Stimulated activated CD4-positive, alpha-beta T cell treated with anti-CD3 and anti-CD28 coated beads, Interleukin-4, amount 100 ng/mL, for 48 hours (primary cell): ENCODE results near the gene GRB7.
A peak's percentile ranks its signal among the peaks of the same experiment; 100 is the strongest.
"Not testable (repeated sequence)": the region's sequence is repeated elsewhere in the genome, so short reads cannot be mapped to it uniquely, and the experiment has no call there.

Source experiments
- DNase-seq, 2 donors: peaks; one replicate each; pipeline ENCODE4 v3.0.0-alpha.2; 2020; ENCODE audit warnings: low read depth in 2 of 2

Gene GRB7

DNA sequence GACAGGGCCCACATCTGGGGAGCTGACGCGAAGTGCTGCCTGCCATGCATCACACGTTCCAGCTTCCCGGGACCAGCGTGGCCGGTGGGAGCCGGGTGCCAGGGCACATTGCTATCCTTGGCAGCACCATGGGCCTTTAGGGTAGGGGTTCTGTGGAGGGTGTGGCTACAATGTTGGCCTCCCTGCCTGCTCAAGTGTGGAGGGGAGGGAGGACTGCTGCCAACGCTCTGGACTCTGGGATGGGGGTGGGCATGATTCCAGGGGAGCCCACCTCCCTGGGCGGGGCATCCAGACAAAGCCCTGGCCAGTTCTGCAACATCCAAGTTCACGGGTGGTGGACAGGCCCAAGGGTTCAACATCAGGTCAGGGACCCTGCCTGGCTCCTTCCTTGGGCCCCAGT is 13.9 kb downstream of the GRB7 start:
- no peak for DNase-seq

DNA sequence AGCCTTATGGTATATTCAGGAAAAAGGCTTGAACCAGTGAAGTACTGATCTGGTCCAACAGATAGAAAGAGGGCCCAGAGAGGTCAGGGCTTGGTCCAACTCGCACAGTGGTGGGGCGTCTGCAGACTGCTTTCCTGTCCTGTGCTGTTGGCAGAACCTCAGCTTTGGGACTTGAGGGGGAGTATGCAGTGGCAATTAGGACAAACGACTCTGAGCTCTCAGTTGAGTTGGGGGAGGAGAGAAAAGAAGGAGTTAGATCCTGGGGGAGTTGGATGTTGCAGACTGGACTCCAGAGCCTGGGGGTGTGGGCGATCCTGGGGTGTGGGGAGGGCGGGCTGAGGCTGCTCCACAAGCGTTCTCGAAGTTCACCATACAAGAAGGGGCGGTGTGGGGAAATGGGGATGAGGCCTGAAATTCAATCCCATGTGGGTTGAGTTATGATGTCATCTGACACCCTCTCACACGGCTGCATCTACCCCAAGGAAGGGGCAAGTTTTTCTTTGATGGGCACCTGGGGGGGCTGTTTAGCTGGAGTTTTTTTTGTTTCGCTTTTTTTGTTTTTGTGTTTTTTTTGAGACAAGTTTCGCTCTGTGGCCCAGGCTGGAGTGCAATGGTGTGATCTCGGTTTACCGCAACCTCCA is 14.6 kb downstream of the GRB7 start:
- DNase-seq: no peak

DNA sequence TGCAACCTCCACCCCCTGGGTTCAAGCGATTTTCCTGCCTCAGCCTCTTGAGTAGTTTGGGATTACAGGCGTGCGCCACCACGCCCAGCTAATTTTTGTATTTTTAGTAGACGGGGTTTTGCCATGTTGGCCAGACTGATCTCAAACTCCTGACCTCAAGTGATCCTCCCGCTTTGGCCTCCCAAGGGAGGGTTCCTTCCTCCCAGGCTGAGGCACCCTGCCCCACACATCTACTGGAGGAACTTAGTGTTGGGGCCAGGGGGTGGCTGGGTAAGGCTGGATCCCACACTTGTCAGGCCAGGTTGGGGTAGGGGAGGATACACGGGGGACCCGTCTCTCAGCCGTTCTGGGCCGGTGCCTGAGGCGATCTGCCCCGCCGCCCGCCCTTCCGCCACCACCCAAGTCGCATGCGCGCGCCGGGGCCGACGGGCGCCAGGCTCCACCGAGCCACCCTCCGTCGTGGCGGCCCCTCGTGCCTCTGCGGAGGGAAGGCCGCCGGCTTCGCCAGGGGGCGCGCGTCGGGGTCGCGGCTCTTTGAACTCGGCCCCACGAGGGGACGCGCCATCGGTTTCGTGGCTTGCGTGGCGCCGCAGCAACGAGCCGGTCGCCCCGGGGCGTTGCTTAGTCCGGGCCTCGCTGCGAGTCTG is 15.9 kb downstream of the GRB7 start:
- DNase-seq: peak in 1 of 2 donors; percentile 37

DNA sequence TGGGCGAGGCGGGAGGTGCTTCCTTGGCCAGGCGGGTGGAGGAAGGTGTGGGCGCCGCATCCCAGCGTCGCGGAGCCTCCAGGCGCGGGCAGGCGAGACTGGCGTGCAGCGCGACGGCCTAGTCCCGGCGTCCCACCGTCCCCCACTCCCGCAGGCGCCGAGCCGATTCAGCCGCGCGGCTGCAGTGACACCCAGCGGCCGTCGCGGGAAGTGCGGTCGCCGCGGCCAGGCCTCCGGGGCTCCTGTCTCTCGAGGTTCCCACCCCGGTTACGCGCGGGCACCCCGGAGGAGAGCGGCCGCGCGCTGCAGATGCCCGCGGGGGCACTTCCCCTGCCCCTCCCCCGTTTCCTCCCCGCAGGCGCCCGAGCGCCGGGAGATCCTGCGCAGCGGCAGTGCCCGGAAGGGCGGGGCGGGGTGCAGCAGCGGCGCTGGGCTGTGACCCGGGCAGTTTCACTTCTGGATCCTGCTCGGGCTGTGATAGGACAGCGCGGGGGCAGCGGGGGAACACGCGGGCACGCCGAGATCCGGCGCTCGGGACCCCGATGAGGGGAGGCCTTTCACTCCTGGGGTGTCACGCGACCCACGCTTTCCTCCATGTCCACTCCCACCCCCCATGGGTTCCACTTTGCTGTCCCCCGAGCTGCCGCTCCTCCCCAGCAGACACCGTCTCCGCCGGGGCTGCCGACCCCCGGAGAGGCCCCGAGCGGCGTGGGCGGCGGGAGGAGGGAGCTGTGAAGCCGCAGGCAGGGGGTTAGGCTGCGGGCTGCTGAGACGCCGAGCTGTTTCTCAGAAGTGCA is 16.6 kb downstream of the GRB7 start:
- DNase-seq: peak; percentile 91 to 94

DNA sequence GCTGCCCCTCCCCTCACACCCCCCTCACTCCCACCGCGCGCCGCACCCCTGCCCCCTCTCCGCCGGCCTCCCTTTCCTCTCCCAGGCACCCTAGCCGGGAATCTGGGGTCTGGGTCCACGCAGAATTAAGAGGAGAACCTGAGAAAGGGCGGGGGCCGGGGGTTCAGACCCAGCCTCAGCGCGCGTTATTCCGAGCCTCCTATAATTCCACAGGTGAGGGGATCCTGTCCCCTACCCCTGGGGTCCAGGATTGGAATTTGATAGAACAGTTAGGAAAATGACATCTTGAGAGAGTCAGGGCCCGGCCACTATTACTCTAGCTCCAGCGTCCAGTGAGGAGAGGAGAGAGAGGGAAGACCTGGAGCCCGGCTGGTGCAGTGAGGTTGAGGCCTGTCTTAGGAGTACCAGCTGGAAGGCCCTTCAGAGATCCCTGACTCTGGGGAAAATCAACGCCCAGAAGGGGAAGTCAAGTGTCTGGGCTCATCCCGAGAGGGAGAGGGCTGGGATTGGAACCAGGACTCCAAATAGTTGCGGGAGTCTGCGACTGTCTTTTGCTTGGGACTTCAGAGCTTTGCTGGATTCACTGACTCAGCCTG is 17.3 kb downstream of the GRB7 start:
- DNase-seq: no peak

DNA sequence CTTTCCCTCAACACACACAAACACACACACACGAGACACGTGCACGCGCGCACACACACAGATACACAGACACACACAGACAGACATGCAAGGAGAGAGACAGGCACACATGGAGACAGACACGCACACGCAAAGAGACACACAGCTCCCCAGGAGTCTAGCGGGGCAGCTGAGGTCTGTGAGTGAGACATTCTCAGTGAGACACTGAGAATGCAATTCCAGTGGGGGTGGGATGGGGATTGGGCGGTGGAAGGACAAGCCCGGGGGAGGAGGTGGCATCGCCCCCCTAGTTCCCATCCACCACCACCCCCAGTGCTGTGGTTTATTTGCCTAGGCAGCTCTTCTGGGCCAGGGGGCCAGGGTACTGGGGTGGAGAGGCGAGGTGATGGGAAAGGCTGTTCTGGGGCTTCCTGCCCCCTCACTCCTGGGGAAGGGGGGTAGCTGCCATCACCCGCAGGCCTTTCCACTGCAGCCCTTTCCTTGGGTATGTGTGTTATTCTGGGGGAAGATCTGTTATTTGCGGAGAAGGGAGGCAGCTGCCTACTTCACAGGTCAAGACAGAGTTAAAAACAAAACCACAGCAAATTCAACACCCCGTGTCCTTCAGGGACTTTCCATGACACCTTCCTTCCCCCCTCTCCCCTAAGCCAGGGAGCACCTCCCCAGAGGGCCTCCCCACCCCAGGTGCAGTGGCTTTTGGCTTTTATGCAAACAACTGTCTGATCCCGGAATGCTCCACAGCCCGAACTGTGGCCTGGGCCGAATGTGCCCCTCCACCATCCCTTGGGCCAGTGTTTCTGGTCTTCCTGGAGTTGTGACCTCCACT is 18.0 kb downstream of the GRB7 start:
- DNase-seq: no peak

DNA sequence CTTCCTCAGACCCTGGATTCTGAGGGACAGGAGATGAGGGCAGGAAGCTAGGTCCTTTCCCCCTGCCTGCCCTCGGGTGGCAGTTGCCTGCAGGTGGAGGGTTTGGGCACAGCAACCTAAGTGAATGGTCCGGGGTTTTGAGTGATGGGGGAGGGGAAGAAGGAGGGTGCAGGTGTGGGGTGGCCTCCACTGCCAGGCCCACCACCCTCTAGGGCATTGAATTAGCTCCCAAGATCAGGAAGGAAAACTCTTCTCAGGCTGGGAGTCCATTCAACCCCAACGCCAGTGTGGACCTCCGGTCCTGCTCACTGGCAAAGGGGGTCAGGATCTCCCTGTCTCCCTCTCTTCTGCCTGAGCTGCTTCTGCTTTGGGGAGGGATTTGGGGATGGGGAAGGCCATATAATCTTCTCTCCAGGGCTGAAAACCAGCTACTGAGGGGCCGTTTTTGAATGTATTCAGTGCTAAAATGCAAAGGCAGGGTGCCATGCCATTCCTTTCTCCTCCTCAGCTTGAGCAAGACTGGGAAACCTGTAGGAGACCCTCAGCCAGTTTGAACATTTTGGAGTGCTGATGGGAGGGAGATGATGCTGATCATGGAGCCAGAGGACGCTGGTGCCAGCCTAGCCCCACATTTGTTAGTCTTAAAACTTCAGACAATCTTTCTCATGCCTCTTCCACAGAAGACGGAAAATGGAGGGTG is 18.8 kb downstream of the GRB7 start:
- DNase-seq: no peak

DNA sequence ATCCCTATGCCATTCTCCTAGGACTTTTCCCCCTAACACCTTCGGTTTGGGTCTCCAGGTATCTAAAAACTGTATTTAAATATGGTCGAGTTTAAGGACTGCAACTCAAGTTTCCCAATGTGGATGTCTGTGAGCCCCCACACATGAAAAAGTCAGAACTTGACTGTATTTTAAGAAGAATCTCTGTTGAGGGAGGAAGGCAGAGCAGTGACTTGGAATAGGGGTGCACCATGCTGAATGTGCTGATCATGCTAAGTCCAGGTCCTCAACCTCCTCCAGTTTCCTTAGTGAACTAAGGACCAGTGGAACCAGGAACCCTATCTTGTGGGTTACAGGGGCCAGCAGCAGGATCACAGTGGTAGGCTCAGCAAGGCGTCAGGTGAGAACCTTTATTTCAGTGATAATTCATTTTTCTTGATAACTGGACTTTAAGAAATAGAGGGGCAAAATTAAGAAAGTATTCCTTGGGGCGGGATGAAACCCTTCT is 19.5 kb downstream of the GRB7 start:
- no peak for DNase-seq

DNA sequence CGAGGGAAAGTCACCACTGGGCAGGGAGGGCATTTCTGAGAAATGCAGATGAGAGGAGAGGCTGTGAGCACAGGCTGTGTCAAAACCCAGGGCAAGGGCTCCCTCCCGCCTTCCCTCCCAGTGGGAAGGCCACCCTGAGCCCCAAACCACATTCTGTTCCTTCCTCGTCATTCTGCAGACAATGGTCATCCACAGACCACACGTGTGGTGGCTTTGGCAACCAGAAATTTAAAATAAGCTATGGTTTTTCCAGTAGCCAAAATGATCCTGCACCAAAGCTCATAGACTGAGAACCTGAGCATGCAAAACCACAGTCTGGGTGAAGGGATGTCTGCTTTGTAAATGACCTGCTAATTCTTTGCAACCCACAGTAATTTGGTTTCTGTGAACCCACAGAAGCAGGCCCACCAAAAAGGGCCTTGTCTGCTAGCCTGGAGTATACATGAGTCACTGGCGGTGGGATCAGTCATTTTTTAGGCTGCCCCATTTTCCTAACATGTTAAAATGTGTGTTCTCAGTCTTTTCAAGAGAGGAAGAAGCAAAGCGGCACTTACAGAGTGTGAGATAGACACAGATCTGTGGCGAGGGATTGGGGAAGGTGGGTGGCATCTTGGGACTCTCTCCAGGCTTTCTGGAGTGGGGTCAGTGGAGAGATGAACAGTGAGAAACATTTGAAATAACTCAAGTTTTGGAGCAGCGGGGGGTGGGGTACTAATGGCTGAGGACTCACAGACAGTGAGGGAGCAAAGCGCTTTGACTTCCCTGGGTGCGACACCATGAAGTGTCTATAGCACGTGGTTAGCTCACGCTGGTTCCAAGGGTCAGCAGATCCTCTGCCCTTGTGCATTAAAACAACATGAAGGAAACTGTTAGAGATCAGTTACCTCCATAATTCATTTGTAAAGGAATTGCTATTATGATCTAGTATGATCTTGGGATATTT is 20.5 kb downstream of the GRB7 start:
- peak in 1 of 2 donors; percentile 64 for DNase-seq

DNA sequence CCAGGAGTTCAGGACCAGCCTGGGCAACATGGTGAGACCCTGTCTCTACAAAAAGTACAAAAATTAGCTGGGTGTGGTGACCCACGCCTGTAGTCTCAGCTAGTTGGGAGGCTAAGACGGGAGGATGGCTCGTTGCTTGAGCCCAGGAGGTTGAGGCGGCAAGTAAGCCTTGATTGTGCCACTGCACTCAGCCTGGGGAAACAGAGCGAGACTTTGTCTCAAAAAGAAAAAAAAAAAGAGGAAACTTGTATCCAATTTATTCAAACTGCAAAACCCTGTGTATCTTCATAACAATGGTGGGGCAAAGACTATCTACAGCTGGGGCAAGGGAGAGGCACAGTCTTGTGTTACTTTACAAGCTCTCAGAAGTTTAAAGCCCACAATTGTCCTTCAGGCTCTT is 21.5 kb downstream of the GRB7 start:
- DNase-seq: no peak

DNA sequence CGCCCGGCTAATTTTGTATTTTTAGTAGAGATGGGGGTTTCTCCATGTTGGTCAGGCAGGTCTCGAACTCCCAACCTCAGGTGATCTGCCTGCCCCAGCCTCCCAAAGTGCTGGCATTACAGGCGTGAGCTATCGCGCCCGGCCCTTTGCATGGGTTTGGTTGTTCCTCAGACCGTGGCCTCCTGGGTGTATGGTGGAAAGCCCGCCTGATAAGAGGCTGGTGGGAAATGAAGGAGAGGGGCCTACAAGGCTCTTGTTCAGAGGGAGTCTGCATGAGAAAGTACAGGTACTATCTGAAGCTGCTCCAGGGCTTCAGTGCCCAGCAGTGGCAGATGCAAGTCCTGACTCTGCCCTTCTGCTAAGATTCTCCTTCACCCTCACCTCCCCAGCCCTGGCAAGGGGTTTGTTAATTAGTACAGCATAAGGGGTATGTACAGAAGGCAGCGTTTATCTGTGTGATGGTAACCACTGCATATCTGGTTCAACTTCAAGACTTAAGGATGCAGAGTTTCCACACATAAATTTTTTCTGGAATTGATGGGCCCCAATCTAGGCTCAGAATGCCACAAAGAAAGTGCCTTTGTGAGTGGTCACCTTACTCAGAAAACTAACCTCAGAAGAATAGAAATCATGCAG is 24.2 kb downstream of the GRB7 start:
- DNase-seq: no peak

DNA sequence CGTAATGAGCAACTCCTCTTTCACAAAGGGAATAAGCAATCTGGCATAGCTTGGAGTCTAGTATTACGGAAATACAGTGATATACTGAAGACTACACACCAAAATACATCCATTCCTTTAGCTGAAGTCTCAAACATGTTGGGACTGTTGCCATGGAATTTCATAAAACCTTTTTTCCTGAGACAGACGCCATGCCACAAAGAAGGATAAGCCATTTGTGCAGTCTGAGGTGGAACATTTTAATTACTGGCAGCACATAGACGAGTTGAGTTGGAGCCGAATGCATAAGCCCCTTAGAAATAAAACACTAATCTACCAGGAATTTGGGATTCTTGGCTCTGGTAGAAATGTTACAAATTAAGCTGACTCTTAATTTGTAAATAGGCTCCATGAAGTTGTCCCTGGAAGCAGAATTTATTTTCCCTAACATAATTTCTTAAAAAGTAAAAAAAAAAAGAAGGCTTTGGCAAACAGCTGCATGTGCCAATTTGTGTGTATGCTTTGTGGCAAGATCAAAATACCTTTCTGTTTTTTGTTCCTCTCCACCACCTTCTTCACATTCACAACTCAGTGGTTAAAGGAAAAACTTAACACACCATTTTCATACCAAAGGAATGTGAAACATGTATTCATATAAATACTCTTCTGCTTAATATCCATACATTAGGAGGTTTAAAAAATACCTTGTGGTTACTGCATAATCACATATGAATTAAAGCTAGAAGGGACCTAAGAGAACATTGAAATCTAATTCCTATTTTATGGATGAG is 25.5 kb downstream of the GRB7 start:
- no peak for DNase-seq

DNA sequence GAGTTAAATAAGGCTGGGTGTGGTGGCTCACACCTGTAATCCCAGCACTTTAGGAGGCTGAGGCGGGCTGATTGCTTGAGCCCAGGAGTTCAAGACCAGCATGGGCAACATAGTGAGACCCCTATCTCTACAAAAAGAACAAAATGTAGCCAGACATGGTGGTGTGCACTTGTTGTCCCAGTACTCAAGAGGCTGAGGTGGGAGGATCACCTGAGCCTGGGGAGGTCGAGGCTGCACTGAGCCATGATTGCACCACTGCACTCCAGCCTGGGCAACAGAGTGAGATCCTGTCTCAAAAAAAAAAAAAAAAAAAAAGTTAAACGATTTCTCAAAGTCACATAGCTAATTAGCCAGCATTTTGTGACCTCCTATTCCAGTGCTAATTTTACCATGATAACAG is 26.4 kb downstream of the GRB7 start:
- not testable (repeated sequence) for DNase-seq

DNA sequence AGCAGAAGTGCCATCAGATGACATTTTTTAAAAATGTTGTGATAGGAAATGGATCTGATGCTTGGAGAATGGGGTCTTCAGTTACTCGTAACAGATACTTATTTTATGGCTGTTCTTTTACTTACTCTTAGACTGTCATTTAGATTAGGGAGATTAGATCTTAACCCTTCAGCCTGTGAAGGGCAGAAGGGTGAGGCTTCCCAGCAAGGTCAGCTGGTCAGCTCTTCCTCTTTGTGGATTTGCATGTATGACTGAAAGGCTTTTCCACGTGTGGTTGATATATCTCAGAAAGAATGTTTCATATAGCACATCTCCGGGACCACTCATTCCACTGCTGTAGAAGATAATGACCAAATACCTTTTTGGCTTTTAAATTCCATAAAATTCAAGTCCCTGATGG is 27.4 kb downstream of the GRB7 start:
- DNase-seq: no peak

DNA sequence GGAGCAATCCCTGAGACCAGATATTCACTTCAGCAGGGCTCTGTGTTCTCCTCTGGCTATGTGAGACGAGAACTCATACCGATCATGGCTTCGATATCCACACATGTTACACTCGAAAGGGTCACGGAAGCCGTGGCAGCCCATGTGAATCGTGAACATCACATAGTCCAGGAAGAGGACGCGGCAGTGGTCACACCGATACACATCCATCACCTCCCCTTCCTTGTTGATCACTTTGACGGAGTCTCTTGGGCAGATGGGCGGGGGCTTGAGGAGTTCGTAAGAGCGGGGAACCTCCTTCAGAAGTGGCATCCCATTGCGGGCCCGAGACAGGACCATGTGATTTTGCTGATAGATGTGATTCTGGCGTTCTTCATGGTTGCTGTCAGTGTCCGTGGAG is 28.0 kb downstream of the GRB7 start:
- DNase-seq: no peak

DNA sequence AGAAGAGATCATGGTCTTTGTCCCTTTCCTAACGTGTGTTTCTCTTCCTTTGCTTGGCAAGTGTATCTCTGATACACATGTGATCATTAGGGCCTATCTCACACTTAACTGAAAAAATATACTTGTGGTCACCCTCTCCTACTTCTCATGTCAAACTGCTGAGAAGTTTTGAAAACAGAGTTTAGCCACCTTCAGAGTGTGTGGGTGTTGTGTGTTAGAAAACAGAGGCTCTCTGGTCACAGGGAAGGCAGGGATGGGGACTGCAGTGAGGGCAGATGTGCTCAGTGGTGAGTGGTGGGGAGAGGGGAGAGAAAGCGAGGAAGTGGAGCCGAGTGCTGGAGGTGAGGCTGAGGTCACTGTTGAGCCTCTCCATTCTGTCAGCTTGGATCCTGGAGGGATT is 29.4 kb downstream of the GRB7 start:
- DNase-seq: no peak

DNA sequence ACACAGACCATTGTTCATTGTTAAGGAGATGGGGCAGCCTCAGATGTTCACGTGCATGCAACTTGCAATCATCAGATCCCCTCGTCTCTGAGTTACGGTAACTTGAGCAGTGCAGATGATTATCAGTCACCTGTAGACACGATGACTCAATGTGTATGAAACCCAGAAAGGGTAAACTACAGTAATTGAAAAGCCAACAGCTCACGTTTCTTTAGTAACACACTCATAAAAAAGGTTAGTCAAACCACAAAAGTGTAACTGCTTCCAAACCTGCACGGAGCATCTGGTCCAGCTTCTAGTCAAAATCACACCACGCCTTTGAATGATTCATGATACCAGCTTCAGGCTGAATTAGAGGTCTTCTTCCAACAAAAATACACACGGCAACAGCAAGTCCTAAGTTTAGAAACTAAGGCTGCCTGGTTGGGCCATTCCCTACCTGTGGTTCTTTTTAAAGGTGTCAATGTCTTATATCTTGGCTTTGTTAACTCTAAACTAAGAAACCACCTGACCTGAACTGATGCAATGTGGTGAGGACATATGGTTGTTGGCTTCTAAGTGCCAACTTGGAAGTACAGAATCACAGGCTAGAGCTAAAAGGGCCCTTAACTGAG is 32.3 kb downstream of the GRB7 start:
- DNase-seq: peak; percentile 32 to 58

DNA sequence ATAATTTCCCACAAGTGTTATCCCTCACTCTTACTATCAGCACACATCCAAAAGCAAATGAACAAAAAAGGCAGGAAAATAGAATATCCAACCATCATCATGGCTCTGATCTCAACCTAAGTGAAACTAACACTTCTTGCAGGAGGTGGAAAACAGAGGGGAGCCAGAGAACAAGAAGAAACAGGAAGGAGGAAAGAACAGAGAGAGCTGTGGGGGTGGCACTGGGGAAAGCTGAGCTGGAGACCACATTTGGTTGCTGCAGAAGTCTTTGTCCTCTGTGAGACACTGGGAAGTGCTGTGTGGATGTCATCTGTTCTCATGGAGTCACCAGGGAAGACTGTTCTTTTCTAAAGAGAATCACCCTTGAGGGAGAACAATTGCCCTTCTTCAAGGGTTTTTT is 34.7 kb downstream of the GRB7 start:
- no peak for DNase-seq
